NCI-H226 (cell line): ENCODE measurements around the gene PTP4A1.

Experiments
- DNase-seq: peaks from one replicate; pipeline ENCODE4 v3.0.0-alpha.2; 2015

Gene PTP4A1

DNA sequence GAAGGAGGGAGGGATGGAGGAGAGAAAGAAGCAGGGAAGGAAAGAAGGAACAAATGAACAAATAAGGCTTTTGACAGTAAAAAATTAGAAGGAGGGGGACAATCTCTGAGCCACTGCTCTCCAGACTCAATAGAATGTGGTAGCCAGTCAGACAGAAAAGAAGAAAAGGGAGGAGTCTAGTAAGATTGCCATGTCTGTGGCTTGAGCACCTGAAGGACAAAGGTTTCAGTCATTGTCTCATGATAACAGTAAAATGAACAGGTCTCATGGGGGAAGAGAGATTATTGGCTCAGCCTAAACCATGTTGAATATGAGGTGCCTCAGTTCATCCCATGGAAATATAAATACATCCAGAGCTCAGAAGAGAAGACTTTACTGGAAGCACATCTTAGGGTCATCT is 14.0 kb upstream of the PTP4A1 start:
- no peak for DNase-seq

DNA sequence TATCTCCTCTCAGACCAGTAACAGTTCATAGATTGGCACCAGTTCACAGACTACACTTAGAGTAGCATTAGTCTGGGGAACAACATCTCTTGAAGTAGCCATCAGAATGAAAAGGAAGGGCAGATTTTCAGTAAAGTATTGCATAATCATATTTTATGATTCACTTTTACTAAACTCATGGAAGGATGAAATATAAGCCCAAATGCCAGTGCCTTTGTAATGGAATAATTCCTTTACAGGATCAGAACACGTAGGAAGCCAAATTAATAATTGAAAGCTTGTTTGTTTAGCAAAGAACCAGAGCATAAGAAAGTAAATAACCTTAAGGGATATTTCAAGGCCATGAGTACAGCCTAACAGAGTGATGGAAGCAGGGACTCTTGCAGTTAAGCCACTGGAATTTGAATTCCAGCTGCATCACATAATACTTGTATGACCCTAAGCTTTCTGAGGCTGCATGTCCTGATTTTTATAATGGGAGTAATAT is 11.4 kb upstream of the PTP4A1 start:
- DNase-seq, result peak; percentile 47

DNA sequence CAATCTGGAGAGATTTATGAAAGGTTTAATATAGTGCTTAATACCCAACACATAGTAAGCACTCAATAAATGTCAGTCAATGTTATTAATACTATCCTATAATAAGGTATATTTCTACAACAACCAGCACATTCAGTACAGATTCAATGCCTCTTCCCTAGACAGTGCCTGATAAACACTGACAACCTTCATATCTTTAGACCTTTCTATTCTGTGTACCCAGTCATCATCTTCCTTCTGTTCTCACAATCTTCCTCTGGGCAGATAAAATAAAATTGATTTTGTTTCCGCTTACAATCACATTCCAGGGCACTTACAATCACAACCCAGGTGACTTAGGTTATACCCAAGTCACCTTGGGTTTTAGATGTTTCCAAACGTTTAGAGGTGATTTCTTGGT is 11.0 kb upstream of the PTP4A1 start:
- DNase-seq, result no peak

DNA sequence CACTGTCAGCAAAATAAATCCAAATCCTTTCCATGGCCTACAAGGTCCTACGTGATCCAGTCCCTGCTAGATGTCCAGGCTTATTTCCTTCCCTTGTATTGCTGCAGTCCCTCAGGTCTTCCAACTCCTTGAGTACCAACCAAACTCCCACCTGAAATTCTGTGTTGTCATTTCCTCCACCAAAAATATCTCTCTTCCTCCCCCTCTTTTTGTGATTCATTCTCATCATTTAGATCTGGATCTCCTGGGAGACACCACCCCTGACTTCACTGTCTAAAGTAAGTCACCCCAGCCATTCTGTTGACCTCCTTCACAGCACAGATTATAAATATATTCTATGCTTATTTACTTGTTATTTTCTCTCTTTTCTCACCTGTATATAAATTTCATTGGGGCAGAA is 9.0 kb upstream of the PTP4A1 start:
- DNase-seq, result peak; percentile 17

DNA sequence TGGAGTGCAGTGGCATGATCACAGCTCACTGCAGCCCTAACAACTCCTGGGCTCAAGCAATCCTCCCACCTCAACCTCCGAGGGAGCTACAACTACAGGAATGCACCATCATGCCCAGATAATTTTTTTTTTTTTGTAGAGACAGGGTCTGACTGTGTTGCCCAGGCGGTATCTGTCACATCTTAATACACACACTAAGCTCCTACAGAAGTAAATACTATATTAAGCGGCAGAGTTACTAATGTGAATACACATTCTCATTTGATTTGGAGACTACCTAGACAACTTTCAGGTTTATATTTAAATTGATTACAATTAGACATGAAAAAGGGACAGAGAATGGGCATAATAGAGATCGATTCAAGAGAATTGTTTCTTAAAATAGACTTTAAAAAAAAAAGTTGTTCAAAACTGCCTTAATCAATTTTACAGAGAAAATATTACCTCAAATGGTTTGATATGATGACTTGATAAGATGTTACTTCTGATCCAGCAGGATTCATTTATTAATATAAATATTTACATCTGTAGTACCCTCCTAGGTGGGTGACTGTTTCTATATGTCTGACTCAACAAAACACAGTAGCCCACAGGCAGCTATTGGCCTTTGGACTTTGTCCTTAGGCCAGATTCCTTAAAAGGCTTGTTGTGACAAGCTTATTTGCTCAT is 7.1 kb upstream of the PTP4A1 start:
- no peak for DNase-seq

DNA sequence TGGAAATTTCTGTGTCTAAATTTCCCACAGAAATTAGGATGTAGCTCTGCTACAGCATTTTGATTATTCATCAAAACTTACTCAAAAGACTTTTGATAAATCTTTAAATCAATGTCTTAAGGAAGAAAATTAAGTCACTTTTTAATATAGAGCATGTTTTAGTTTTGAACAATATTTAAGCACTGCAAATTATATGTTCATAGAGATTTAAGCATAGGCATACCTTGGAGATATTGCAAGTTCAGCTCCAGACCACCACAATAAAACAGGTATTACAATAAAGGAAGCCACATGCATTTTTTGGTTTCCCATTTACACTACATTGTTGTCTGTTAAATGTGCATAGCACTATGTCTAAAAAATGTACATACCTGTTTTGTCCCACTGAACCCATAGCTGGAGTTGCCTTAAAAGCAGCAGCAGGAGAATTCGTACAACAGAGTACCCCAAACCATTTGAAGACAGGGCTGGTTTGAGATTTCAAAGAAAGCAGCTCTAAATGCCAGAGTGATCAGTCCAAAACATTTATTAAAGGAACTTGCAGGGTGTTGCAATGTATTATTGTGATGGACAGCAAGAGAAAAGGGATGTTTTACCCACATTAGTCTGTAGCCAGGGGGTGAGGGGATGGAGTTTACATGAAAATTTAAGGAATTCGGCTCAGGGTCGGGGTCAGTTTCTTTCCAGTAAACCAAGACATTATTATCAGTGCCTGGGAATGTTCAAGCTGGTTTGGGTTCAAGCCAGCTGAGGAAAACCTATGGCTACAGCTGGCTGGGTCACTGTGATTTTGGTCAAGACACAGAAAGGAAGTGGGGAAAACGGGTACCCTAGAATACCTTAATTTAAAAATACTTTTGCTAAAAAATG is 6.3 kb upstream of the PTP4A1 start:
- DNase-seq, result peak; percentile 19

DNA sequence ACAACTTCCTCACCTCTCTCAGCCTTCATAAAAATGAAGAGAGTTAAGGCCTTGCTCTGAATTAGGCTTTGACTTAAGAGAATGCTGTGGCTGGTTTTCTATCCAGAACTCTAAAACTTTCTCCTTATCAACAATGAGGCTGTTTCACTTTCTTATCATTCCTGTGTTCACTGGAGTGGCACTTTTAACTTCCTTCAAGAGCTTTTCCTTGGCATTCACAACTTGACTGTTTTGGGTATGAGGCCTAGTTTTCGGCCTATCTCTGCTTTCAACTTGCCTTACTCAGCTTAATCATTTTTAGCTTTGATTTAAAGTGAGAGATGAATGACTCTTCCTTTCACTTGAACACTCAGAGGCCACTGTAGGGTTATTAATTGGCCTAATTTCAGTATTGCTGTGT is 4.3 kb upstream of the PTP4A1 start:
- no peak for DNase-seq

DNA sequence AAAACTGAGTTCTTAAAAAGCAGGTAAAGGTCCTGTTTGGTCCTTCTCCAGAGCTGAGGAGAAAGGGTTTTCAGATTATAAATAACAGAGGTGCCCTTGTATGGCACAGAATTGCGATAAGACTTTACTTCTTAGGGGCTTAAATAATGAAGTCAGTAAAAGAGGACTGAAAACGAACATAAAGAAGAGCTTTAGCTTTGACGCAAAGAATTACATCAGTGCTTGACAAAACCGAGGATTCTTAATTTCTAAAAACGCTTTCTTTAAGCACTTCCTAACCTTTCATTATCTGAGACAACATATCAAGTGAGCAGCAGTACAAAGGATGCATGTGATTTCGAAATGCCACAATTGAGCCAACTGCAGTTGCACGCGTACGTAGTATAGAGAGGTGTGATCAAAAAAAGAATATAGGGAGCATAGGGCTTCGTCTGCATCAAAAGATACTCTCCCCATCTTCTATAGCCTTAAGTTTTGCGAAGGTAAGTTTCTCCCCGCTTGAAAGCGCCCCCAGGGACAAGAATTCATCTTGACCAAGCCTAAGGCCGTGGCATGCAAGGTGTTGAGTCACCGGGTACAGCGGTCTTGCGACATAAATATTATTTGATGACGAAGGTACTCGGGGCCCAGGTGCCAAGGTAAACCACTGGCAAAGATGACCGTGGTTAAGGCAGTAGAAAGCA is 778 bp upstream of the PTP4A1 start:
- DNase-seq, result peak; percentile 75

DNA sequence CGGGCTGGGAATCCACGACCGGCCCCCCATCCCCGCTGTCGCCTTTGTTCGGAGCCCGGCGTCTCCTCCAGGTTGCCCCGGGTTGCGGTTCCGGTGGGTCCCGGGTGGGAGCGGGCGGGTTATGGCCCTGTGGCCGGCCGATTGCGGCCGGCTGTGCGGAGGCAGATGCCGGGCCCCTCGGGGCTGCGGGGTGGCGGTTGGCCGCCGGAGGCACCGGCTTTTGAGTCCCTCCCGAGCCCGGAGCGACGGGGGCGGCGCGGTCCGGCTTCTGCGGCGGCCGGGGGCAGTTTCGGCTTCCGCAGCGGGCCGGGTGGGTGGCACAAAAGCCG is 431 bp downstream of the PTP4A1 start:
- no peak for DNase-seq

GRCh38 chr6:63573076-63573898 is 1.0 kb downstream of the PTP4A1 start:
- DNase-seq, result peak; percentile 79

GRCh38 chr6:63573899-63574553 is 1.7 kb downstream of the PTP4A1 start:
- DNase-seq, result peak; percentile 51

GRCh38 chr6:63574554-63574900 is 2.2 kb downstream of the PTP4A1 start:
- DNase-seq, result no peak

GRCh38 chr6:63576147-63576772 is 4.0 kb downstream of the PTP4A1 start:
- DNase-seq, result no peak

- DNase-seq, result no peak
These were observed 4.9 kb downstream of the PTP4A1 start for GRCh38 chr6:63576985-63577712.

DNA sequence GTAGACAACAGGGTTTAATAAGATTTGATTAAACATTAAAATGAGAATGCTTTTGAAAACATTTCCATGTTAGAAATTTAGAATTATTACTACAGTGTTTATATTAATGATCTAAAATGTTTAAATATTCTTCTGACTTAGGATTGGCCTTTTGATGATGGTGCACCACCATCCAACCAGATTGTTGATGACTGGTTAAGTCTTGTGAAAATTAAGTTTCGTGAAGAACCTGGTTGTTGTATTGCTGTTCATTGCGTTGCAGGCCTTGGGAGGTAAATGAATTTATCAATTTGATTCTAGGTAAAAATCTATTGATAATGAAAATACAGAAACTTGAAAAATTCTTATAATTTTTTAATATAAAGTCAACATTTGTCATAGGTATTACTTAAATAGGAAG is 6.5 kb downstream of the PTP4A1 start:
- DNase-seq, result no peak

DNA sequence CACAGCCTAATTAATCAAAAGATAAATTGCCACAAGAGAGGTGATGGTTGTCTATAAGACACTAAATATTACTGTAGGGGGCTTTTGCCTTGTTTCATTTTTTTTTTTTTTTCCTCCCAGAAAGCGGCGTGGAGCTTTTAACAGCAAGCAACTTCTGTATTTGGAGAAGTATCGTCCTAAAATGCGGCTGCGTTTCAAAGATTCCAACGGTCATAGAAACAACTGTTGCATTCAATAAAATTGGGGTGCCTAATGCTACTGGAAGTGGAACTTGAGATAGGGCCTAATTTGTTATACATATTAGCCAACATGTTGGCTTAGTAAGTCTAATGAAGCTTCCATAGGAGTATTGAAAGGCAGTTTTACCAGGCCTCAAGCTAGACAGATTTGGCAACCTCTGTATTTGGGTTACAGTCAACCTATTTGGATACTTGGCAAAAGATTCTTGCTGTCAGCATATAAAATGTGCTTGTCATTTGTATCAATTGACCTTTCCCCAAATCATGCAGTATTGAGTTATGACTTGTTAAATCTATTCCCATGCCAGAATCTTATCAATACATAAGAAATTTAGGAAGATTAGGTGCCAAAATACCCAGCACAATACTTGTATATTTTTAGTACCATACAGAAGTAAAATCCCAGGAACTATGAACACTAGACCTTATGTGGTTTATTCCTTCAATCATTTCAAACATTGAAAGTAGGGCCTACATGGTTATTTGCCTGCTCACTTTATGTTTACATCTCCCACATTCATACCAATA is 7.8 kb downstream of the PTP4A1 start:
- no peak for DNase-seq

DNA sequence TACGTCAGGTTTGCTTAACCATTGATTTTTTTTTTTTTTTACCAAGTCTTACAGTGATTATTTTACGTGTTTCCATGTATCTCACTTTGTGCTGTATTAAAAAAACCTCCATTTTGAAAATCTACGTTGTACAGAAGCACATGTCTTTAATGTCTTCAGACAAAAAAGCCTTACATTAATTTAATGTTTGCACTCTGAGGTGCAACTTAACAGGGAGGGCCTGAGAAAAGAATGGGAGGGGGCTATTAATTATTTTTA is 8.4 kb downstream of the PTP4A1 start:
- no peak for DNase-seq

DNA sequence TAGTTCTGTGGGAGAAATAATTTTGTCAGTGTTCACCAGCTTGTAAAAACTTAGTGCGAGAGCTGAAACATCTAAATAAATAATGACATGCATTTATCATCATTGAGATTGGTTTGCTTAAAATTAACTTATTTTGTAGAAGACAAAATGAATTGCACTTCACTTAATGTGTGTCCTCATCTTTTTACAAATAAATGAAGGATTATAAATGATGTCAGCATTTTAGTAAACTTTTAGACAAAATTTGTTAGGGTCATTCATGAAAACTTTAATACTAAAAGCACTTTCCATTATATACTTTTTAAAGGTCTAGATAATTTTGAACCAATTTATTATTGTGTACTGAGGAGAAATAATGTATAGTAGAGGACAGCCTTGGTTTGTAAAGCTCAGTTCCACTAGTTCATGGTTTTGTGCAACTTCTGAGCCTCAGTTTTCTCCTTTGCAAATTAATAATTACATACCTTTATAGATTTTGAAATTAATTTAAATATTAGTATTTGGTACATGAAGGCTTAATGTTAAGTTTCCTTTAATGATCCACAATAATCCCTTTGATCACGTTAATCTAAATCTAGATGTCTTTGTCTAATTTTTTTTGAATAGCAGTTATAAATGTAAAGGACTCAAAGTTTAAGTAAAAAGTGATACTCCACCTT is 9.2 kb downstream of the PTP4A1 start:
- no peak for DNase-seq

DNA sequence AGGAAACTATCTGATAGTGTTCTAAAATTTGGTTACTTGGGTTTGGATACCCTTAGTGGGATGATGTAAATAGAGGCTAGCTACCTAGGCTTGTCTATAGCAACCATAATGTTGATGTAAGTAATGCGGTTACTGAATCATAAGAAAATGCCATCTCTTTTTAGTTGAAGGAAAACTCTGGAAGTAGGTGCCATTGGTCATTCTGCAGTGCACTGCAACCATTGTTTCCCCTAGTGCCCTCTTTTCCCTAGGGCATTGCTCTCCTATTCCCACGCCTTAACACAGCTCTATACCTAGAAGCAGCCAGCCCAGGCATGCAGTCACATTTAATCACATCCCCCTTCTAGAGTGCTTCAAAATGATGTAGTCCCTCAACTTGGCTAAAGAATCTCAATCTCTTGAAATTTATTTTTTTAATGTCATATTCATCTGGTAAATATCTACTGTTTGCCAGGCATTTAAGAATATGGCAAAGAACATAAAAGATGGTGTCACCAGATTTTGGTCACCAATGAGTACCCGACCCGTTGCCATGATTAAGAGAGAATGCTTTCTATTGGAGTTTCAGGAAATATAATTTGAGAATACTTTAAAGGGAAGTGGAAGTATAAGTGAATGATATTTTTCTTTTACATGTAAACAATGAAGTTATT is 10.4 kb downstream of the PTP4A1 start:
- DNase-seq, result no peak

GRCh38 chr6:63584125-63584514 is 11.8 kb downstream of the PTP4A1 start:
- DNase-seq, result no peak
